GM21717 (cell line): ENCODE results near the gene FAM228A.
"Not testable (repeated sequence)": the region's sequence is repeated elsewhere in the genome, so short reads cannot be mapped to it uniquely, and the experiment has no call there.

ENCODE experiments used
- ATAC-seq: cut with Tn5 transposase; IDR thresholded peaks from one replicate; pipeline ENCODE4 v1.9.1; 2021; ENCODE audit warnings: mild to moderate bottlenecking, moderate library complexity; ENCODE audit not compliant: unreplicated experiment

Gene FAM228A

DNA sequence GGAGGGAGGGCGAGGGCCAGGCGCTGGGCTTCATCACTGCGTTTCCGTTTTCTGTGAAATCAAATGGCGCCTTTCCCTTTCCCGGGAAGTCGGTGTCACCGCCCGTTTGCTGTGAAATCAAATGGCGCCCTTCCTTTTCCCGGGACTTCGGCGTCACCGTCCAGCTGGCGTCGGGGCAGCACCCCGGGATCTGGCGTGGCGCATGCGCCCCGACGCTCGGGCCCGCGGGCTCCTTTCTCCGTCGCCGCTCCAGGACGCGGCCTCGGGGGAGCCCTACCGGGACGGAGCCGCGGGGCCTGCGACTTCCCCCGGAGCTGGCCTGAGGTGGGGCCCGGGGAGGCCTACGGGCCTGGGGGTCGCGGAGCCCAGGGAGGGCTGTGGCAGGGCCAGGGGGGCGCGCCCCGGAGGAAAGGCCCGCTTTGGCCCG lies at the start of gene FAM228A:
Gene FAM228A, plus strand, starts transcription at position 203 of the 427 bp plus-strand sequence. CDS start 428 bp downstream, outside the sequence.
- no peak for ATAC-seq

DNA sequence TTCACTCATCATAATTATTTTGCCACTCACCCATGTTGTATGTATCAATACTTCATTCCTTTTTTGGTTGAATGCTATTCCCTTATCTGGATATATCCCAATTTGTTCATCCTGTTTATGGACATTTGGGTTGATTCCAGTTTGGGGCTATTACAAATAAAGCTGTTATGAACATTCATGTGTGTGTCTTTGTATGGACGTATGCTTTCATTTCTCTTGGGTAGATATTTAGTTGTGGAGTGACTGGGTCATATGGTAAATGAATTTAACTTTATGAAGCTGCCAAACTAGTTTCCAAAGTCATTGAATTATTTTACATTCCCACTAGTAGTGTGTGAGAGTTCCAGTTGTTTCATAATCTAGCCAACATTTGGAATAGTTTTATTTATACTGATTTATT lies 48.9 kb upstream of the FAM228A start:
- ATAC-seq: no peak

DNA sequence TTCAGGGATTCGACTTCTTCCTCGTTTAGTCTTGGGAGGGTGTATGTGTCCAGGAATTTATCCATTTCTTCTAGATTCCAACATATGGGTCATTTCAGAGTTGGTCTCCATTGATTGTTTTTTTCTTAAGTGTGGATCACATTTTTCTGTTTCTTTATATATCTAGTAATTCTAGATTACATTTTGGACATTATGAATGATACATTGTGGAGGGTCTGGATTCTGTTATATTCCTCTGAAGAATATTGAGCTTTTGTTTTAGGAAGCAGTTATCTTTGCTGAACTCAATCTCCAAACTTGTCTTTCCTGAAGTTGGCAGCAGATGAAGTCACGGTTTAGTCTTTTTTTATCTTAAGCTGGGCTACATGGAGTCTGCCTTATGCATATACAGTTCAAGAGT lies 42.3 kb upstream of the FAM228A start:
- ATAC-seq: no peak

DNA sequence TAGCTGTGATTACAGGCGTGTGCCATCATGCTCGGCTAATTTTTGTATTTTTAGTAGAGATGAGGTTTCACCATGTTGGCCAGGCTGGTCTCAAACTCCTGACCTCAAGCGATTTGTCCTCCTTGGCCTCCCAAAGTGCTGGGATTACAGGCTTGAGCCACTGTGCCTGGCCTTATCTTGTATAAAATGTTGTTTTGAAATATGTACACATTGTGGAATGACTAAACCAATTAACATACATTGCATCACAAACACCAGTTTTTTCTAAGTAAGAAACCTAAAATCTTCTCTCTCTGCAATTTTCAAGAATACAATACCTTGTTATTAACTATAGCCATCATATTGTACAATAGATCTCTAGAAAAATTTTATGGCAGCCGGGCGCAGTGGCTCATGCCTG lies 34.5 kb upstream of the FAM228A start:
- ATAC-seq: not testable (repeated sequence)

DNA sequence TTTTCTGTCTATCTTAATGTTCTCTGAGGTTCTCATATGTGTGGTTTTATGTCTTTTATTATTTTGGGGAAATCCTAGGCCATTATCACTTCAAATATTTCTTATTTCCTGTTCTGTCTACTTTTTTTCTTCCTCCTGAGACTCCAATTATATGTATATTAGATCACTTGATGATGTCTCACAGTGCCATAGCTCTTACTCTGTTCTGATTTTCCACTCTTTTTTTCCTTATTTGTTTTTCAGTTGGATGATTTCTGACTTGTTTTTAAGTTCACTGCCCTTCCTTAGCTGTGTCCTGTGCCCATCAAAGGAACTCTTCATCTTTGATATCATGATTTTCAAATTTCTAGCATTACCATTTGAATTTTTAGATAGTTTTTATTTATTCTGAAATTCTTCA lies 27.5 kb upstream of the FAM228A start:
- ATAC-seq: no peak

DNA sequence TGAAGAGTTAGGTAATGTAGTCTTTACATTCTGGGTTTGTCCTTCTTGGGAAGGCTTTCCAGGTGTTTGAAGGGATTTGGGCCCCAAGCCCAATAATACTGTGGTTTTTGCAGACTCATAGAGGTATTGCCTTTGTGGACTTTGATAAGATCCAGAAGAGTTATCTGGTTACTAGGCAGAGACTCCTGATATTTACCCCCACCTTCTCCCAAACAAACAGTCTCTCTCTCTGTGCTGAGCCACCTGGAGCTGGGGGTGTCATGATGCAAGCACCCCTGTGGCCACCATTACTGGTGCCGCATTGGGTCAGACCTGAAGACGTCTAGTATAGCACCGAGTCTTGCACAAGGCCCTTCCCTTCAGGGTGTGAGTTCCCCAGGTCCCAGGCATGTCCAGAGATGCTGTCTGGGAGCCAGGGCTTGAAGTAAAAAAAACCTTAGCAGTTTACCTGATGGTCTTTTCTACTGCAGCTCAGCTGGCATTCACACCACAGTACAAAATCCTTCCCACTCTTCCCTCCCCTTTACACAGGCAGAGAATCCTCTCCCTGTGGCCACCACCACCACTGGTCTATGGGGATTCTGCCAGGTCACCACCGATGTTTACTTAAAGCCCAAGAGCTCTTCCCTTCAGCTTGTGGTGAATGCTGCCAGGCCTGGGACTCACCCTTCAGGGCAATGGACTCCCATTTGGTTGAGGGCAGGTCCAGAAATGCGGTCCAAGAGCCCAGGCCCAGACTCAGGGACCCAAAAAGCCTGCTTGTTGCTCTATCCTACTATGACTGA lies 22.2 kb upstream of the FAM228A start:
- ATAC-seq: no peak

DNA sequence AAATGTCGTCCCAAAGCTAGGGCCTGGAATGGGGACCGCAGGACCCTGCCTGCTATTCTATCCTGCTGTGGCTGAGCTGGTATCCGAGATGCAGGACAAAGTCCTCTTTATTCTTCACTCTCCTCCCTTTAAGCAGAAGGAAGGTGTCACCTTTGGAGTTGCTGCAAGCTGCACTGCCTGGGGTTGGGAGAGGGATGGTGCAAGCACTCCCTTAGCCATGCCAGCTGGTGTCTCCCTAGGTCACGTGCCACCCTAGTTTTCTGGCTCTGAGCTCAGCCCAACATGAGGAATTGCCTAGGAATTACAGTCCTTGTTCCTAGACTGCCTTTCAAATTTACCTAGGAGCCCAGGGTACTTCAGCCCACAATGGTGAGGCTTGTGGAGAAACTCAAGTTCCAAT lies 21.4 kb upstream of the FAM228A start:
- no peak for ATAC-seq

DNA sequence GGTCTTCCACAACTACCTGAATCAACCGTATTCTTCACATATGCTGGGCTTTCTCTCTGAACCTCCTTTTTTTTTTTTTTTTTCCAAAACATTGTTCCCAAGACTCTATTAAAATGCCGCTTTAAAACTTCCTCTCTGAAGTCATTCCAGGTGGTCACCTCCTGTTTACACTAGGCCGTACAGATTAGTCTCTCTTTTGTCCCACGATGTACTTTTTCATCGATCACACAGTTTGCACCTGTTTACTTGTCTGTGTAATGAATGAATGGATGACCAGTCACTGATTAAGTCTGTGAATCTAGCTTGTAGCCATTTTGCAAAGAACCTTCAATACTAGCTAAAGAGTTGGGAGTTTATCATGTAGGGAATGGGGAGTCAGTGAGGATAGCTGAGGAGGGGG lies 16.7 kb upstream of the FAM228A start:
- no peak for ATAC-seq

DNA sequence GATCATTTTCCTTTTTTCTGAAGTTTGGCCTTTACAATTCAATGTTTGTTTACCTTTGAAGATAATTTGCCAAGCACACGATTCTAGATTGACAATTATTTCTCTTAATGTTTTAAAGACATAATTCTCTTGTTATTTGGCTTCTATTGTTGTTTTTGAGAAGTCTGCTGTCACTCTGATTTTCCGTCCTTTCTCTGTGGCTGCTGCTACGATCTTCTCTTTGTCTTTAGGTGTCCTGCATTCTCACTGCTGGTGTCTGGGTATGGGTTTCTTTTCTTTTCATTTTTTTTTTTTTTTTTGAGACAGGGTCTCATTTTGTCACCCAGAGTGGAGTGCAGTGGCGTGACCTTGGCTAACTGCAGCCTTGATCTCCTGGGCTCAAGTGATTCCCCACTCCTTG lies 15.1 kb upstream of the FAM228A start:
- ATAC-seq: no peak

DNA sequence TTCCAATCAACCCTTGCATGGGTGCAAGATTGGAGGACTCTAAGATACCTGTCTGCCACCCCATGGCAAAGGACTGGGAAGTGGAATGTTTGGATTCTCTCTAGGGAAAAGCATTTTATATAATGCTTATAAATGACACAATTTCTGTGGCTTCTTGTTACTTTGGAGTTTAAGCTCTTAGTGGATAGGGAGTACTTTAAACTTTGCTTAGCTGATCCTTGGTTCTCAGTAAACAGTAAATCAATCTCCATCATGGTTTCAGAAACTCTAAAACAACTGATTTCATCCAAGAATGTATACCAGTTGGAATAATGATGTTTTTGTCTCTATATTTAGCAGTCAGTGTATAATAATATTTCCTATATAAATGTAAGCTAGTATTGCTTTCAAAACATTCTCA lies 14.1 kb upstream of the FAM228A start:
- no peak for ATAC-seq

DNA sequence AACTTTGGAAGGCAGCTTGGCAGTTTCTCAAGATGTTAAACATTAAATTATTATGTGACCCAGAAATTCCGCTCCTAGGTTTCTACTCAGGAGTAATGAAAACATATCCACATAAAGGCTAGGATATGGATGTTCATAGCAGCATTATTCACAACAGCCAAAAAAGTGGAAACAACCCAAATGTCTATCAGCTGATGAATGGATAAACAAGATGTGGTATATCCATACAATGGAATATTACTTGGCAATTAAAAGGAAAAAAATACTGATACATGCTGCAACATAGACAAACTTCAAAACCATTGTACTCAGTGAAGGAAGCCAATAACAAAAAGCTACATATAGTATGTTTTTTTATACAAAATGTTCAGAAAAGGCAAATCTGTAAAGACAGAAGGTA lies 12.4 kb upstream of the FAM228A start:
- ATAC-seq: no peak

DNA sequence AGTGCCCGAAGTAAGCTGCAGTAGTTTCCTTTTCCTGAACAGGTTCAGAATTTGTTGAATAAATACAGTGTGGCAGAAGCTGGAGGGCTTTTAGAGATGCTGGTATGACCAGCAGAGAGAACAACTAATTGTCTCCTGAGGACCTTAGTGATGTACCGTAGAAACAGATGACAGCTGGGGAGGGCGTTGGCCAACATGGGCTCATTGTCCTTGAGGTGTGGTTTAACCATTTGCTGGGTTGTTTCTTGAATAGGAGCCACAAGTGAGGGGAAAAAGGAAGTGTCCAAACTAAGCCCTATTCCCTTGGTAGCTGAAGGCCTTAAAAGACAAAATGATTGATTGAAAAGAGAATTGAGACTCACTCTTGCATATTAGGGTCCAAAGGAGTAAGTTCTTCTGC lies 11.7 kb upstream of the FAM228A start:
- no peak for ATAC-seq

DNA sequence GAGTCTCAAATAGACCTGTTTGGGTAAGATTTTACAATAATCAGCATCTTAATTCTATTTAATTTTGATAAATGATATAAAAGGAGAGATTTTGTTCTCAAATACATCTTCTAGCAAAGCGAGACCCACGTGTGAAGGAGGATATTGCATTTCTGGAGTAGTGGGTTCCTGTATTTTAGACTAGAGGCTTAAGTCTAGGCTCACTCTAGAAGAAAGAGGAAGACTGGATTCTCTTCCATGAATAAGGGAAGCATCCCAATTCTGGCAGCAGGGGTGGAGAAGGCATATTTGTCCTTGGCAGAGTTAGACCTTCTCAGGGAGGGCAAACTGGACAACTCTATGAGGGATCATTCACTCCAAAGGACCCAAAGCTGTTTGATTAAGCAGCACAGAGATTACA lies 11.3 kb upstream of the FAM228A start:
- ATAC-seq: no peak

DNA sequence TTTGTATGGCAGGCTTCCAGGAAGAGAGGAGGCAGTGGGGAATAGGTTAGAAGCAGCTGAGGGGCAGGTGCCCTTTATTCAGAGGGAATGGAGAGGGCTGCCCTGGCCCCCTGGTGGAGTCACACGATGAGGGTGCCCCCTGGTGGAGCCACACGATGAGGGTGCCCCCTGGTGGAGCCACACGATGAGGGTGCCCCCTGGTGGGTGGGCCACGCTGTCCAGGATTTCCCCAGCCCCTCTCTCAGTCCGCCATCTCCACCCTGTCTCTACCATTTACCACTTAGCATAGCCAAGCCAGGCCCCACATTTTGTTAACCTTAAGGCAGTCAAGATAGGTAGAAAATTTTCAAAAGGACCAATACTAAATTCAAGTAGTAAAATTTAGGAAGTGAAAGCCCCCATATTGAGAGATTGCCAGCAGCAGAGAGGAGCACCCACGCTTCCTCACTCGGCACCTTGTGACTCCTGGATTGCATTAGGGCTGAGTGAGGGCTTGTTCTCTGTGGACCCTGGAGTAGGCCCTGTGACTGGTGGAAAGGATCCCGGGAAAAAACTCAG lies 10.4 kb upstream of the FAM228A start:
- ATAC-seq: peak; percentile 85

DNA sequence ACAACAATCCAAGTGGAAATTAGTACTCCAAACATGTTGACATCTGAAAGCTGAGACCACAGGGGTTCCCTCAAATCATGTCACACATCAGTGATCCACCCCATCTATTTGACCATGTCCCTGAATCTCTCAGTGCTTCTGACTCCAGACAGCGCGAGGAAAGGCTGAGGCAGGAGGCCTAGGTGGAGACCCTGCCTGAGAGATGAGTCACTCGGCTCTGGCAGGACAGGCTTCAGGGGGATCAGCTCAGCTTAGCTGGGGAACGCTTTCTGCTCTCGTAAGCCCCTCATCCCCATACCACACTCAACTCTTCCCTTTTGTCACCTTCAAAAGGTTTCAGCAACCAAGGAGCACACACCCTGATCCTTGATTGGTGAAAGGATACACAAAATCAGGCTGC lies 5.8 kb upstream of the FAM228A start:
- ATAC-seq: no peak

DNA sequence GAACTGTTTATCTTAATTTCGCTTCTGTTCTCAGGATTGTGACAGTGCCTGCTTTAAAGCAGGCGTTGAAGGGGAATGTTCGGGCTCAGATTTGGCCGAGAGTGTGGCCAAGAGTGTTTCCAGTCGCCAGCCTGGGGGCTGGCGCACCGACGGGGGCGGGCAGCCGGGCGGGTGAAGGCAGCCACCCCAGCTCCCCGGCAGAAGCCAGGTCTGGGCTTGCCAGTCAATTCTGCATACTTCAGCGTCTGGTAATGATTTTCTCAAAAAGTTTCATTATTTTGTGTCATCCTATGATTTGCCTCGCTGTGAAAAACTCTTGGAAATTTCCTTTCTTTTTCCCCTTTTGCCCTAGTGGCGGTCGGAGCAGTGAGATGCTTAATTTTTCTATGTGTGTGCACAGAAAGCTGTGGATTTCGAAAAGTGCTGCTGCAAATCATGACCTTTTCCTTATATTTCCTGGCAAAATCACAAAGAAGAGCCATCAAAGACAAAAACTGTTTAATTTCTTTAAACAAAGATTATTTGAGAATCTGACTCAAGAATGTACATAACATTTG lies 856 bp downstream of the FAM228A start:
- no peak for ATAC-seq

DNA sequence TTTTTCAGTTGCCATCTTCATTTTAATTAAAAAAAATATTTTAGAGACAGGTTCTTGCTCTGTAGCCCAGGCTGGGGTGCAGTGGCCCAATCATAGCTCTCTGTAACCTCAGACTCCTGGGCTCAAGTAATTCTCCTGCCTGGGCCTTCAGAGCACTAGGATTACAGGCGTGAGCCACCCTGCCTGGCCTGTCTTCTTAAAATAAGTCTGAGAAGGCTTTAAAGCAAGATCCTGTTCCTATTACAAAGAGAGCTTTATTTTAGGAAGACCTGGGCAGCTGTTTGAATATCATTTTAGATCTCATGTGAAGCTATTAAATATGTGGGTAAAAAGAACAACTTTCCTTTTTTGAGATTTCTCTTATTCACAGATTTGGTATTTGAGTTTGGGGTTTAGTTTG lies 1.5 kb downstream of the FAM228A start:
- ATAC-seq: no peak

DNA sequence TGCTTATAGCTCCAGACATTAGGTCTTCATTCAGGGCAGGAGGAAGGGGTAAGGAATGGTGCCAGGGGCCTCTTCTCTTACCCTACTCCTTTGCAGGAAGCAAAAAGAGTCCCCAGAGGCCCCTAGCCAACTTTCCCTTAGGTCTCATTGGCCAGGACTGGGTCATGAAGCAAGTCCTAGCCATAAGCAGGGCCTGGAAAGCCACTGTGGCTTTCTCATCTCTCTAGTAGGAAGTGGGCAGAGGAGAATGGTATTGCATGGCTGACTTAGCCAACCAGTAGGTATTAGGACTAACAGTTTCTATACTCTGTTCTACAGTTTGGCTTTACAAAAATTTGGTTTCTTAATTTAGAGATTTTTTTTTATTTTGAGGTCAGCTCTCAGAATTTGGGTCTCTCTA lies 4.8 kb downstream of the FAM228A start:
- peak; percentile 58 for ATAC-seq

DNA sequence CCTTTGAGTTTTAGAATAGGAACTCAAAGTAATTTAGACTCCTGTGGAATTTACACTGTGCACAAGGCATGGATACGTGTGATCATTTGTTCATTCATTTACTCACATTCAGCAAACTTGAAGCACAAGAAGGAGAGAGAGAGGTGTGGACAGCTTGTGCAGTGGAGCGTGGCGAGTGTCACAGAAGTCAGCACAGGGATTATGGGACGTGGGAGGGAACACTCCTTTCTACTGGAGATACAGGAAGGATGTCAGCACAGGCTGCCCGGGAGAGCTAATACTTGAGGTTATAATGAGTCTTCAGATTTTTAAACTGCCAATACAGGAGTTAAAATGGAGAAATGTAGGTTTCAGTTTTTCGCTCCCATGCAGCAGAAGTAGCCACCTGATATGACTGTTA lies 7.0 kb downstream of the FAM228A start:
- no peak for ATAC-seq

DNA sequence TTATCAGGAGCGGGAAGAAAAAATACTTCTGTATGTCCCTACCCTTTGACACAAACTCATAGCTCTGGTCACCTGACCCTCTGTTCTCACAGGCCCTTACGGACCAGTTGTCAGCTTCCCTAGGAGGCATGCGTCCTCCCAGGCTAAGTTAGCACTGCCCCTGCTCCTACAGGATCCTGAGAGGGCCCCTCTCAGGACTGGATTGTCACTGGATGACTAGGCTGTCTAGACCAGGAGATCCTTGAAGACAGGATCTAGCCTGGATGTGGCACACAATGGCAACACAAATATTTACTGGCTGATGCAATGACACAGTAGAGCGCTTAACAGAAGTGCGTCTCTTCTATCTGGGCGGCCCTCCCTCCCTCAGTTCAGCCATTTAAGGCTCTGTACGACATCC lies 7.7 kb downstream of the FAM228A start:
- ATAC-seq: no peak

DNA sequence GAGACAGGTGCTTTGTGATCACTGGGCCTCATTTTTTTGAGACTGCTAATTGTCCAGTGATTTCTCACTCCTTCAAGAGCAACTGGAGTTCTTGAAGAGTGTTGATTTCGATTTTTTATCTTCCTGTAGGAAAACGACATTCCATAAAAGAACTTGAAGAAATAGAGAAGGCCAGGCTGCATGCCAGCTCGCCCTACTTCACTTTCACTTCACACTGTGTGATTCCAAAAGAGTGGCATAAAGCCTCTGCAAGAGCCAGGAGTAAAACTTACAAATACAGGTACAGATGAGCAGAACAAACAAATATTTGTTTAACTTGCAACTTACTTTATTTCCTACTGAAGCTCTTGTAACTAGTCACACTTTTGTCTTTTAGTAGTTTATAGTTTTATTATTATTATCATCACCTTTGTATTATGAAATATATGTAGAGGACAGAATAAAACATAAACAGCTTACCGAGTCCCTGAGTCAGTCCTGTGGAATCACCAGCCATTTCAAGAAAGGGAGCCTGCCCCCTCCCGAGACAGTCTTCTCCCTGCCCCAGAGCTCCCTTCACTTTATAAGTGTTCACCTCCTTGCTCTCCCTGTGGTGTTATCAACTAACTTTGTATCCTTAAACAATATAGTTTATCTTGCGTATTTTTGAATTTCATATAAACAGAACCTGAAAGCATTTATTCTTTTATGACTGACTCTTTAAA lies 8.7 kb downstream of the FAM228A start:
- no peak for ATAC-seq

DNA sequence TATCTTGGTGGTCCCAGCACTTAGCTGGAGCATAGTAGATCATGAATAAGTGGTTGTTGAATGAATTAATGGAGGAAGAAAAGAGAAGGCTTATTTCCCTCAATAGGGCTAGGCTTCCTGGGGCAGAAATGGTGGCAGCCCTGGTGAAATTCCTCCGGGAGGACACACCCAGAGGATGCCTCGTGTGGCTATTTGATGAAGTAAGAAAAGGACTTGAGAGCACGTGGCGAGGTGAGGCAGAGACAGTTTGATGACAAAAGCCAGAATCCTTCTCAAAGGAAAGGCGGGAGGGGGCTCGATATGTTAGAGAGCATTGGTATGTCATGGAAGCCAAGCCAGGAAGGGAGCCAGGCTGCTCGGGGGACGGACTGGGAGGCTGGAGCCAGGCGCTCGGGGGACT lies 14.7 kb downstream of the FAM228A start:
- no peak for ATAC-seq
